ENCODE measurements around the gene F10. TPM values are rescaled to one million over a fixed set of nuclear protein-coding genes. Genes with fewer than 3 reads are reported as not detected.

The F10 gene
- total and polyA plus RNA-seq, 10 donors: 1.6 to 6.4 (median 2.9) TPM

DNA sequence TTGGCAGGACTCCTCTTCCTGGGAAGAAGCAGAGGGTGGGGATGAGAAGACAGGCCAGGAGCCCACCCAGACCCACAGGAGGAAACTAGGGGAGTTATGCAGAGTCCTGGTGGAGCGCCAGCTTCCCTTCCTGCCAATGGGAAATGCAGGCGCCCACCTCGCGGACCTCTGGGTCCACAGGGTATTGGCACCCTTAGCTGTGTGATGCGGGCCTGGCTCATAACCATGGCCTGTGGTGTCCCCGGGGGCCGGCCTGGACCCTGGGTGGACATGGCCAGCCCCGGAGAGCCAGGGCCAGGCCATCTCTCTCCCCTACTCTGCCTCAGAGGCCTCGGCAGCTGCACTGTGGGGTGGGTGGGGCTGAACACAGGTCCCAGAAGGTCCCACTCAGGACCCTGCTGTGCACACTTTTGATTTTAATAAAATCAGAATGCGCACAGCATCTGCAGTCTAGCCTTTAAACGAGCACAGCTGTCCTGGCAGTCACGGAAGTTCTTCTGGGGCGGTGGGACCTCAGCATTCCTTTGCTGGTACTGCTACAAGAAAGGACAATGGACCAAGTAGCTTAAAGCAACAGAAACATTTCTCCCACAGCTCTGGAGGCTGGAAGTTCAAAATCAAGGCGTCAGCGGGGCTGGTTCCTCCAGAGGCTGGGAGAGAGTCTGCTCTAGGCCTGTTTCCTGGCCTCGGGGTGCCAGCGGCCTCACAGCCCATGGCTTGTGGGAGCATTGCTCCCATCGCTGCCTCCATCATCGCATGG, 1.8 kb downstream of the F10 start:
- DNase-seq: peak; percentile 49
- H3K36me3 ChIP-seq: no peaks in the 10 kb centered on the region
- no peak overlapping the region for H3K27ac ChIP-seq
- no peak overlapping the region for H3K4me3 ChIP-seq
- peaks cover 0 to under 1% (median 0%) of the 10 kb centered on the region in 6 donors for H3K4me1 ChIP-seq
- intact Hi-C loops (cut with DNase I; ENCODE audit: low total_unique reads): no loop called here
- H3K9me3 ChIP-seq: no peaks in the 10 kb centered on the region
- peaks cover 0 to 45% (median 0%) of the 10 kb centered on the region in 7 donors for H3K27me3 ChIP-seq (replicated peaks in 1 of 7)
- 91 to 96% (median 93%) methylated on average over 19 of the region's 19 CpGs for WGBS, 5 donors
- no peak for TF ChIP-seq POLR2AphosphoS5 (IDR thresholded peaks at IDR 0.05)
- TF ChIP-seq POLR2A (IDR thresholded peaks at IDR 0.05): no peak
- TF ChIP-seq CTCF (IDR thresholded peaks at IDR 0.05 in 8 of 11, conservative IDR thresholded peaks at IDR 0.05 in 3 of 11): no peak

DNA sequence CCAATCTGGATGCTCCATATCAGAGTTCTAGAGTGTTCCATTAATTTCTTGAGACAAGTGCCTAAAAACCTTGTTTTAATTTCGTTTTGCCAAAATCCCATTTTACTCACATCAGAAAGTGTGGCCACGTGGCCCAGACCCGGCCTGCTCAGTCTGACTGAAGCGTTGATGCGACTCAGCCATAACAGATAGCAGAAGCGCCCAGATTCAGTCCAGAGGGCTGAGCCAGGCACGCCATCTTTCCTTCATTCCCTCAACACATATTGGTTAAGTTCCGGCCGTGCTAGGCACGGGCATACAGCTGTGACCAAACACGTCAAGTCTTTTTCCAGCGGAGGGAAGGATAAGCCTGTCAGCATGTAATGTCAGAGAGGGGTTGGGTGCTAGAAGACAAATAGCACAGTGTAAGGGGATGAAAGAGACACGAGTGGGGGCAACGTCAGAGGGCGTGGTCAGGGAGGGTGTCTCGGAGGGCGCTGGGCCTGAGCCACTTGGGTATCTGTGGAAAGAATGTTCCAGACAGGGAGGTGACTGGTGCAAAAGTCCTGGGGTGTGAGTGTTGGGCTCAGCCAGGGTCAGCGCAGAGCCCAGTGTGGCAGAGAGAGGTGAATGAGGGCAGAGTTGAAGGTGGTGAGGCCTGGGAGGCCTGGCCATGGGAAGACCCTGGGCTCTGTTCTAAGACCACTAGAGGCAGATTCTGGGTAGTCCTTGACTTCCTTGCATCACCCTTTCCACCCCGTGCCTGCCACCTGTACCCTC, 3.1 kb downstream of the F10 start:
- H3K36me3 ChIP-seq: no peaks in the 10 kb centered on the region
- no peaks in the 10 kb centered on the region for H3K9me3 ChIP-seq
- peaks cover 0 to 10% (median 4%) of the 10 kb centered on the region in 6 donors for H3K4me1 ChIP-seq
- peaks cover 0 to 58% (median 0%) of the 10 kb centered on the region in 7 donors for H3K27me3 ChIP-seq (replicated peaks in 1 of 7)
- WGBS, 5 donors: 87 to 90% (median 89%) methylated on average over 19 of the region's 19 CpGs
- H3K27ac ChIP-seq: no peak overlapping the region
- no peak overlapping the region for H3K4me3 ChIP-seq
- intact Hi-C loops (cut with DNase I; ENCODE audit: low total_unique reads): no loop called here
- DNase-seq: peak; percentile 40
- TF ChIP-seq POLR2A (IDR thresholded peaks at IDR 0.05) (no peak), CTCF (IDR thresholded peaks at IDR 0.05 in 8 of 11, conservative IDR thresholded peaks at IDR 0.05 in 3 of 11) (no peak), POLR2AphosphoS5 (IDR thresholded peaks at IDR 0.05) (no peak)

DNA sequence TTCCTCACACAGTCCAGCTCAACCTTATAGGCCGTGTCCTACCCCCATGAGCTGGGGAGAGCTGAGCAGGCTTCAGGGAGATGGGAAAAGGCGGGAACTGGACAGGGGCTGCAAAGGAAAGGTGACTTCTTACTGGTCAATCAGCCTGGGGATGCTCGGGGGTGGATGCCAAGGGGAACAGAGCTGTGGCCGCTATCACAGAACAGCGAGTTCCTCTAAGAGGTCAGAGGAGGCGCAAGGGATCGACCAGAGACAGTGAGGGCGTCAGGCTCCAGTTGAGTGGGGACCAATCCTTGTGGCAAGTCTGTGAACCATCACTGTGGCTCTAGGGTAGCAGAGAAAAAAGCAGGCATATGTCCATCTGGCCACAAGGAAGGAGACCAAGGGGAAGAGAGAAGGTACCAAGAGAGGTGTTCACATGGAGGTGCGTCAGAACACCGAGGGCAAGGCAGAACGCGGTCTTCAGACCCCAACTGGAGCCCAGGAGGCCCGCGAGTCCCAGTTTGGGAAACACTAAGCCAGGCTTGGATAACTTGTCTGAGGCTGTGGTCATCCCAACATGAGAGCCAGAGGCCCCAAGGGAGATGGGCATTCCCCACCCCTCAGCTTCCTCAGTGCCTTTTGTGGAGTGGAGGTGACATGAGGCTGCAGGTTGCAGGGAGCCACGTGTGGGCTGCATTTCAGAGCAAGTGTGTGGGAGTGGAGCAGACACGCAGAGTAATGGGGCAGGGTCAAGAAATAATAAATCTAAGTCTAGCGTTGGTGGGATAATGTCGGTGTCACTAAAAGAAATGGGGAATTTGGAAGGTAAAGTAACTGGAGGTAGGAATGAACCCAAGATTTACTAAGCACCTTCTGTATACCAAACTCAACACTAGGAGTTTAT, 3.9 kb downstream of the F10 start:
- peak; percentile 56 for DNase-seq
- 82 to 88% (median 86%) methylated on average over 18 of the region's 18 CpGs for WGBS, 5 donors
- TF ChIP-seq POLR2A (IDR thresholded peaks at IDR 0.05) (no peak), CTCF (IDR thresholded peaks at IDR 0.05 in 8 of 11, conservative IDR thresholded peaks at IDR 0.05 in 3 of 11) (no peak), POLR2AphosphoS5 (IDR thresholded peaks at IDR 0.05) (no peak)
- H3K27ac ChIP-seq: no peak overlapping the region
- peaks cover 0 to 56% (median 0%) of the 10 kb centered on the region in 7 donors for H3K27me3 ChIP-seq (replicated peaks in 1 of 7)
- no peak overlapping the region for H3K4me3 ChIP-seq
- peaks cover 0 to 10% (median 4%) of the 10 kb centered on the region in 6 donors for H3K4me1 ChIP-seq
- intact Hi-C loops (cut with DNase I; ENCODE audit: low total_unique reads): no loop called here
- no peaks in the 10 kb centered on the region for H3K36me3 ChIP-seq
- H3K9me3 ChIP-seq: no peaks in the 10 kb centered on the region
